ENCODE data around the gene TBC1D12.

Gene TBC1D12

DNA sequence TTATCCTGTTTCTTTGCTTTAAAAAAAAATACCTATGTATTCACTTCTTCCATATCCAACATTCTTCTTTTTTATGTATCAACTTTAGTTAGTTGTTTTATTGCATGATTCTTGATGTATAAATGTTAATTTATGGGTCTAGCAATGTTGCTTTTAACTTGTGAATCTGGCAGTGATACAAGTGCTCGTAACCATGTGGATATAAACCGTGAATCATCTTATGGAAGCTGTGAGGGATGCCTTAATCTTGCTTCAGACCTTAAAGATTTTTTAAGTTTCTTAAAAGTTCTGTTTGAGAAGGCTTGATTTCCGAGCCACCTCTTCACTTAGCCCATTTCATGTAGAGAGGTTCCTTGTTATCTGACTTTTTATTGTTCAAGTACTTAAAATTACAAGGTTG, 169.2 kb downstream of the TBC1D12 start:
- Histone ChIP-seq H3K4me1 (ENCODE audit: insufficient read depth, low read length) (no peaks in the 10 kb centered on the region), H3K27me3 (ENCODE audit: insufficient read depth, low read length, poor library complexity) (no peaks in the 10 kb centered on the region), H3K79me2 (ENCODE audit: insufficient read depth, low read length) (peaks cover 10% of the 10 kb centered on the region; the same call in 1 of the 2 replicates), H3K4me3 (ENCODE audit: low read depth in 1 of 2, low read length in 2 of 2) (no peak overlapping the region), H3K4me2 (ENCODE audit: insufficient read depth, low read length) (no peak overlapping the region), H3K27ac (ENCODE audit: low read length) (no peak overlapping the region), H4K20me1 (ENCODE audit: insufficient read depth, low read length) (peaks cover 2% of the 10 kb centered on the region; the same call in 1 of the 2 replicates), H3K9me3 (ENCODE audit: insufficient read depth, low read length, severe bottlenecking) (no peaks in the 10 kb centered on the region), H3K9ac (ENCODE audit: low read depth, low read length) (no peak overlapping the region), H2AFZ (ENCODE audit: low read depth, low read length) (no peak overlapping the region), H3K36me3 (ENCODE audit: insufficient read depth, low read length) (peaks cover 91% of the 10 kb centered on the region)
- ATAC-seq (ENCODE audit: insufficient read depth, low read depth) (no peak), DNase-seq (no peak)
- TF ChIP-seq EZH2 (IDR thresholded peaks at IDR 0.05; ENCODE audit: borderline replicate concordance, low read depth, low read length, severe bottlenecking), result no peak
- TF ChIP-seq, protein P1, sequence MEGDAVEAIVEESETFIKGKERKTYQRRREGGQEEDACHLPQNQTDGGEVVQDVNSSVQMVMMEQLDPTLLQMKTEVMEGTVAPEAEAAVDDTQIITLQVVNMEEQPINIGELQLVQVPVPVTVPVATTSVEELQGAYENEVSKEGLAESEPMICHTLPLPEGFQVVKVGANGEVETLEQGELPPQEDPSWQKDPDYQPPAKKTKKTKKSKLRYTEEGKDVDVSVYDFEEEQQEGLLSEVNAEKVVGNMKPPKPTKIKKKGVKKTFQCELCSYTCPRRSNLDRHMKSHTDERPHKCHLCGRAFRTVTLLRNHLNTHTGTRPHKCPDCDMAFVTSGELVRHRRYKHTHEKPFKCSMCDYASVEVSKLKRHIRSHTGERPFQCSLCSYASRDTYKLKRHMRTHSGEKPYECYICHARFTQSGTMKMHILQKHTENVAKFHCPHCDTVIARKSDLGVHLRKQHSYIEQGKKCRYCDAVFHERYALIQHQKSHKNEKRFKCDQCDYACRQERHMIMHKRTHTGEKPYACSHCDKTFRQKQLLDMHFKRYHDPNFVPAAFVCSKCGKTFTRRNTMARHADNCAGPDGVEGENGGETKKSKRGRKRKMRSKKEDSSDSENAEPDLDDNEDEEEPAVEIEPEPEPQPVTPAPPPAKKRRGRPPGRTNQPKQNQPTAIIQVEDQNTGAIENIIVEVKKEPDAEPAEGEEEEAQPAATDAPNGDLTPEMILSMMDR (IDR thresholded peaks at IDR 0.05; ENCODE audit: borderline replicate concordance, extremely low read depth, low read length, poor library complexity, severe bottlenecking), result no peak

DNA sequence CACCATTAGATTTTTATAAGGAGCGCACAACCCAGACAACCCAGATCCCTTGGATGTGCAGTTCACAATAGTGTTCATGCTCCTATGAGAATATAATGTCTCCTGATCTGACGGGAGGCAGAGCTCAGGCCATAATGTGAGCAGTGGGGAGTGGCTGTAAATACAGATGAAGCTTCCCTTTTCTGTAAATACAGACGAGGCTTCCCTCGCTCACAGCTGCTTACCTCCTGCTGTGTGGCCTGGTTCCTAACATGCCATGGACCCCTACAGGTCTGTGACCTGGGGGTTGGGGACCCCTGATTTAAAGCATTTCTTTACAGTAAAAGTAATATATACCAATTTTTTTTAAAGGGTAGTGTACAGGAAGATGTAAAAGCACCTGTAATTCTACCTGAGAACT, 176.4 kb downstream of the TBC1D12 start:
- no peak for ATAC-seq (ENCODE audit: insufficient read depth, low read depth)
- DNase-seq, result no peak
- Histone ChIP-seq H3K9me3 (ENCODE audit: insufficient read depth, low read length, severe bottlenecking) (no peaks in the 10 kb centered on the region), H3K4me2 (ENCODE audit: insufficient read depth, low read length) (no peak overlapping the region), H3K27me3 (ENCODE audit: insufficient read depth, low read length, poor library complexity) (no peaks in the 10 kb centered on the region), H3K4me1 (ENCODE audit: insufficient read depth, low read length) (no peaks in the 10 kb centered on the region), H3K79me2 (ENCODE audit: insufficient read depth, low read length) (no peaks in the 10 kb centered on the region), H4K20me1 (ENCODE audit: insufficient read depth, low read length) (no peaks in the 10 kb centered on the region; the same call in 1 of the 2 replicates), H3K27ac (ENCODE audit: low read length) (no peak overlapping the region), H3K4me3 (ENCODE audit: low read depth in 1 of 2, low read length in 2 of 2) (no peak overlapping the region), H3K36me3 (ENCODE audit: insufficient read depth, low read length) (peaks cover 79% of the 10 kb centered on the region), H2AFZ (ENCODE audit: low read depth, low read length) (no peak overlapping the region), H3K9ac (ENCODE audit: low read depth, low read length) (no peak overlapping the region)
- TF ChIP-seq, protein P1 (IDR thresholded peaks at IDR 0.05; ENCODE audit: borderline replicate concordance, extremely low read depth, low read length, poor library complexity, severe bottlenecking), result no peak
- no peak for TF ChIP-seq EZH2 (IDR thresholded peaks at IDR 0.05; ENCODE audit: borderline replicate concordance, low read depth, low read length, severe bottlenecking)

DNA sequence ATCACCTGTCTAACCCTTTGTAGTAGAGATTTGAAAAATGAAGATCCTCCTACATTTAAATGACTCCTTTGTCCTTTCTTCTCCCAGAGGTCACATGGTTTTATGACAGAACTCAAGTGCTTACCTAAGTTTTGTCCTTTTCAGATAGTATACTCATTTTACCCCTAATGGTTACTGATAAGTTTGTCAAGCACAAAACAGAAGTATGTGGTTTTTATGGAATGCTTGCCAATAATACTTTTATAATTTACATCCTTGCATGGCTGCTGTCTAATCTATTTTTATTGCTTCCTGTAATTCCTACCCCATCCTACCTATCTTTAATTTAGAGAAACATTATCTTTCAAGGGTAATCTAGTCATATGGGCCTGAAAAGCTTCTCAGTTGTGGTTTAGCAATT, 180.8 kb downstream of the TBC1D12 start:
- Histone ChIP-seq H3K9me3 (ENCODE audit: insufficient read depth, low read length, severe bottlenecking) (no peaks in the 10 kb centered on the region), H3K27me3 (ENCODE audit: insufficient read depth, low read length, poor library complexity) (no peaks in the 10 kb centered on the region), H3K36me3 (ENCODE audit: insufficient read depth, low read length) (peaks cover 69% of the 10 kb centered on the region), H4K20me1 (ENCODE audit: insufficient read depth, low read length) (no peaks in the 10 kb centered on the region), H3K79me2 (ENCODE audit: insufficient read depth, low read length) (no peaks in the 10 kb centered on the region), H3K4me1 (ENCODE audit: insufficient read depth, low read length) (no peaks in the 10 kb centered on the region), H3K9ac (ENCODE audit: low read depth, low read length) (no peak overlapping the region), H3K27ac (ENCODE audit: low read length) (no peak overlapping the region), H3K4me3 (ENCODE audit: low read depth in 1 of 2, low read length in 2 of 2) (no peak overlapping the region), H3K4me2 (ENCODE audit: insufficient read depth, low read length) (no peak overlapping the region), H2AFZ (ENCODE audit: low read depth, low read length) (no peak overlapping the region)
- DNase-seq, result no peak
- TF ChIP-seq, protein P1 (IDR thresholded peaks at IDR 0.05; ENCODE audit: borderline replicate concordance, extremely low read depth, low read length, poor library complexity, severe bottlenecking), result no peak
- TF ChIP-seq EZH2 (IDR thresholded peaks at IDR 0.05; ENCODE audit: borderline replicate concordance, low read depth, low read length, severe bottlenecking), result no peak
- ATAC-seq (ENCODE audit: insufficient read depth, low read depth), result no peak

Data from DND-41 (cell line).